ENCODE measurements around the gene CRYAA. TPM values are rescaled to one million over a fixed set of nuclear protein-coding genes. Genes with fewer than 3 reads are reported as not detected.

The CRYAA gene
- total RNA-seq, 4 donors from 2014 or later: not detected

DNA sequence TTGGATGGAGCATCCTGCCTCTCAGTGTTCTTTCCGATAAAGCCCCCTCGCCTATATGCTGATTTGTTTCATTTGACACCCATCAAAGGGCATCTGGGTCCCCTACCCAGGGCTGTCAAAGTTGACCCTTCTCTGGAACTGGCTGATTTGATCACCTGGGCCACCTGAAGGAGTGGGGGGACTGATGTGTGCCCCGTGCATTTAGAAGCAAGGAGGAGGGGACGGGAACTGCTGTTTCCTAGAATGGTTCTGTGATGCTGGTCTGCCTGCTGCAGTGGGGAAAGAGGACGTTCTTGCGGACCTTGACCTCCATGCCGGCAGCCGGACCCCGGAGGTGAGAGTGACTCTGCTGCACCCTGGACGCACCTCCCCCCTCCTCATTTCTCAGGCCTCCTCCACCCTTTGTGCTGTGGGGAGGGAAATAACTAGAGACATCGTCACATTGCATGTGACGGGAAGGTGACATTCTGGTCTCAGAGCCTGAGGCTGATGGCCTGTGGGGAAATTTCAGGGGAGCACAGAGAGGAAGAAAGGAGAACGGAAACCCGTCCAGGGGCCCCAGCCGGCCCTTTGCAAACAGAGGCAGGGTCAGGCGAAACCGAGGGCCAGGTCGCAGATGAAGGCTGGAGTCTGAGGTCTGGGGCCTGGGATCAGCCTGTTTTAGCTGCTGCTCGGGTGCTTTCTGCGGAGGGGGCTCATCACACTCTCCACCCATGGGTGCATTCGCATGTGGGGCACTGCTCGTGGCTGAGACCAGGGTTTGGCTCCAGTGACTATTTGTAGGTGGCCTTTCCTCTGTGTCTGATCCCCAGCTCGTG is 25.7 kb downstream of the CRYAA start:
- peak; percentile 13 to 84 for DNase-seq (ENCODE audit: low spot score in 2 of 2)
- no peak for TF ChIP-seq POLR2A (IDR thresholded peaks at IDR 0.05)
- TF ChIP-seq CTCF (IDR thresholded peaks at IDR 0.05): no peak
- WGBS, 2 donors: 70 to 80% methylated on average over 19 to 23 of the region's 23 CpGs
- intact Hi-C loops (cut with DNase I; ENCODE audit: low total_unique reads): no loop called here
- H3K4me3 ChIP-seq (ENCODE audit: low read depth, poor library complexity, severe bottlenecking): no peak overlapping the region

DNA sequence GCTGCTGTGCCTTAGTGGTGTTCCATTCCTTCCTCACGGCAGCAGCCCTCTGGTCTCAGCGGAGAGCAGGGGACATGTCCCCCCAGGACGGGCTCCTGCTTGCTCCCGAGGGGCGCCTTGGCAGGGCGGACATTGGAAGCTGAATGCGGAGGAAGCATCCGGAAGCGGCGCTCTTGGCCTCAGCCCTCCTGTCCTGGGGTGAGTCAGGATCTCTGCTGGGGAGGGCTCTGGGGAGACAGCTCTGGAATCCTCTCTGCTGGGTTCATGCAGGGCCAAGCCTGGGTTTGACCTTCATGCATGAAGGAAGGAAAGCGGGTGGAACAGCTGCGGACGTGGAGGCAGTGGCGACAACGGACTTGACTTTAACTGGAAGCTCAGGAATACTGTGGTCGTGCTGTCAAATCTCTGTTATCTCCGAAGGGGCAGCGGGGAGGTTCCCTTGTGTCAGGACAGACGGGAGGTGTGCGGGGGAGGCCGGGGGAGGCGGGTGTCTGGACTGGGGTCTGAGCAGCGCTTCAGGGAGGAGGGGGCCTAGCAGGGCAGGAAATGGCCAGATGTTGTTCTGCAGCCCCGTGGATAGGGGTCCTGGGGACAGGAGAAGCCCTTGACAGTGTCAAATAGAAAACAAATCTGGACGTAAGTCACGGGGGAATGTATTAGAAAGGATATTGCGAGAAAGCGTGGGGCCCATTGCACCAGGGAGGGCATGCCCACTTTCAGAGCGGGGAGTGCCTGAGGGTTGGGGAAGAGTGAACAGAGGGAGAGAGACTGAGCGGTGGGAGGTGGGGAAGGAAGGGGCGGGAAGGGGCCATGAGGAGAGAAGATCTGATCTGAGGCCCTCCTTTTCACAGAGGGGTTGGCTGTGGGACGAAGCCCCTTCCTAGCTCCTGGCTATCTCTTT is 26.6 kb downstream of the CRYAA start:
- H3K4me3 ChIP-seq (ENCODE audit: low read depth, poor library complexity, severe bottlenecking): no peak overlapping the region
- DNase-seq (ENCODE audit: low spot score in 2 of 2): peak; percentile 15 to 83
- TF ChIP-seq POLR2A (IDR thresholded peaks at IDR 0.05) (no peak), CTCF (IDR thresholded peaks at IDR 0.05) (no peak)
- intact Hi-C loops (cut with DNase I; ENCODE audit: low total_unique reads): no loop called here
- 69 to 72% methylated on average over 26 to 32 of the region's 32 CpGs for WGBS, 2 donors

DNA sequence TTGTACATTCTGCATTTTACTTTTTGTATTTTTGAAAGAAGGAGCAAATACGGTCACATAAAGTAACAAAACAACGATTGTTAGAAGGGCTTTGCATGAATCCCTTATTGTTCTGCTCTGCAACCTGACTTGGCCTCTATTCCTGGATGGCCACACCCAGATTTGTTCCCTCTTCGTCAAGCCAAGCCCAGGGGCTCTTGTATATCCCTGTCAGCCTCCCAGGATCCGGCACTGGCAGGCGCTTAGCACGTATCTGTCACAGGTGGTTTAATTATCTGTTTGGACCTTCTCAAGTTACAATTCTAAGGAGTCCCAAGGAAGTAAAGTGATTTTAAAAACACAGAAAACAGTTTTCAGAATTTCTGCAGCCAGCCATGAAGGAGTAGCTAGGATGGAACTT is 28.0 kb downstream of the CRYAA start:
- 26 to 34% methylated on average over 6 of the region's 6 CpGs for WGBS, 2 donors
- DNase-seq (ENCODE audit: low spot score in 2 of 2): peak; percentile 59 to 85
- no peak for TF ChIP-seq CTCF (IDR thresholded peaks at IDR 0.05)
- TF ChIP-seq POLR2A (IDR thresholded peaks at IDR 0.05): no peak
- H3K4me3 ChIP-seq (ENCODE audit: low read depth, poor library complexity, severe bottlenecking): no peak overlapping the region
- intact Hi-C loops (cut with DNase I; ENCODE audit: low total_unique reads): no loop called here

- 76 to 77% methylated on average over 2 of the region's 2 CpGs for WGBS, 2 donors
Observed at GRCh38 chr21:43198376-43198775, 29.6 kb downstream of the CRYAA start.

DNA sequence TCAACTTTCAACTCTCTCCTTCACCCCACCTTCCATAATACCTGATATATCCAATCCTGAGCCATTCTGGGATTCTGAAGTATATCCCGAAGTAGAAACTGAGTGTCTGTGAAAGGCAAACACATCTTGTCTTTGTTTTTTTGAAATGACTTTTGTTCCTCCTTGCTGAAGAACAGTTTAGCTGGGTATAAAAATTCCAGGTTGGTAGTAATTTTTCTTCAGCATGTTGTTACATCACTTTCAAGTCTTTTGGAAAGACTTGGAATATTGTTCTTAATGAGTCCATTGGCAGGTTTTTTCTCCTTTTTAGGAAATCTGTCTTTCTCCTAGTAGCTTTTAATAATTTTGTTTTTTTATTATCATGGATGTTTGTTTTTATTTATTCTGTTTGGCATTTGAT is 32.7 kb downstream of the CRYAA start:
- H3K4me3 ChIP-seq (ENCODE audit: low read depth, poor library complexity, severe bottlenecking): no peak overlapping the region
- DNase-seq (ENCODE audit: low spot score in 2 of 2): no peak
- TF ChIP-seq POLR2A (IDR thresholded peaks at IDR 0.05) (no peak), CTCF (IDR thresholded peaks at IDR 0.05) (no peak)
- intact Hi-C loops (cut with DNase I; ENCODE audit: low total_unique reads): no loop called here
- WGBS, 2 donors: 81 to 93% methylated on average over 1 of the region's 1 CpG

More at GRCh38 chr21:43198376-43198775, 29.6 kb downstream of the CRYAA start:
- TF ChIP-seq POLR2A (IDR thresholded peaks at IDR 0.05) (no peak), CTCF (IDR thresholded peaks at IDR 0.05) (no peak)
- DNase-seq (ENCODE audit: low spot score in 2 of 2): no peak
- intact Hi-C loops (cut with DNase I; ENCODE audit: low total_unique reads): no loop called here
- no peak overlapping the region for H3K4me3 ChIP-seq (ENCODE audit: low read depth, poor library complexity, severe bottlenecking)

All from lower leg skin (tissue), 4 donors.